HAP-1 (cell line): Measurements from ENCODE around the gene ZYG11A.
"Not testable (repeated sequence)": the region's sequence is repeated elsewhere in the genome, so short reads cannot be mapped to it uniquely, and the experiment has no call there.

Experiments used
- DNase-seq, 2 experiments: peaks; one replicate each; pipeline ENCODE4 v3.0.0-alpha.2; 2016 to 2020; ENCODE audit warnings: low spot score in 2 of 2
- H3K27me3 ChIP-seq: fragments of 250-450 bp; sonication (Bioruptor Pico); 2 replicates; pipeline ENCODE4 v1.5.1; 2020; ENCODE audit warnings: low read depth, mild to moderate bottlenecking, moderate library complexity
- H3K36me3 ChIP-seq: fragments of 250-450 bp; sonication (Bioruptor Pico); replicated peaks from 2 replicates; pipeline ENCODE4 v1.5.1; 2020; ENCODE audit warnings: mild to moderate bottlenecking
- H3K4me1 ChIP-seq: fragments of 250-450 bp; sonication (Bioruptor Pico); 2 replicates; pipeline ENCODE4 v1.5.1; 2020; ENCODE audit warnings: mild to moderate bottlenecking
- H3K4me3 ChIP-seq: fragments of 250-450 bp; sonication (Bioruptor Pico); 2 replicates; pipeline ENCODE4 v1.5.1; 2020; ENCODE audit warnings: mild to moderate bottlenecking, moderate library complexity
- H3K9me3 ChIP-seq: fragments of 250-450 bp; sonication (Bioruptor Pico); 2 replicates; pipeline ENCODE4 v1.5.1; 2020; ENCODE audit warnings: mild to moderate bottlenecking, moderate library complexity
- in situ Hi-C: fragments of 300-500 bp; cut with MboI; formaldehyde crosslinking; loops from 3 replicates; pipeline ENCODE4 v1.14.3; 2020; ENCODE audit warnings: low sequenced_read_pairs, inconsistent platforms, mixed read lengths

The ZYG11A gene

DNA sequence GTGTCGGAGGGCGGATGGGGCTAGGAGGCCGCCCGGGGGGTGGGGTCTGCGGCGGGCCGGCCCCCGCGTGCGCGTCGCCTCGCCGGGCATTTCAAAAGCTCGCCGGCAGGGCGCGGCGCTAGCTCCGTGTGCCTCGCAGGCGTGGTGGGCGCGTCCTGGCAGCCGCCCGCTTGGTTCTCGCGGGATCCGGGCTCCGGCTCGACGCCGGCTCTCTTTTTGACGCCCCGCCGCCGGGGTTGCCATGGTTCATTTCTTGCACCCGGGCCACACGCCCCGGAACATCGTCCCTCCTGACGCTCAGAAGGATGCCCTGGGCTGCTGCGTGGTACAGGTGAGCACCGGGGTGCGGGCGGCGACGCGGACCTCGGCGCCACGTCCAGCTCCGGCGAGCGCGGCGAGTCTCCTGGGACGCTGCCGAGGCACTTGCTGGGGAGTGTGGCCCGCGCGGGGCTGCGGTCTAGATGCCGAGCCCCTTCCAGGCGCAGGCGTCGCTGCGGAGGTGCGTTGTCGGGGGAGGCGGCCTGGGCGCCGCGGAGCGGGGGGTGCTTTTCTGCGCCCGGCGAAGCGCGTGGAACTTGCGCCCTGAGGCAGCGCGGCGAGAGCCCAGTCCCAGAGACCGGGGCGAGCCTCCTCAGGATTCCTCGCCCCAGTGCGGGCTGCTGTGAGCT, at the start of gene ZYG11A:
Gene ZYG11A, plus strand, starts transcription at position 118 of the 668 bp plus-strand sequence. Its CDS starts 124 bp downstream, at position 242.
- peak; percentile 78 to 88 for DNase-seq
- no peaks in the 10 kb centered on the region for H3K36me3 ChIP-seq
- peaks cover 10% of the 10 kb centered on the region for H3K27me3 ChIP-seq
- H3K4me1 ChIP-seq: peaks cover 13% of the 10 kb centered on the region
- H3K4me3 ChIP-seq: peak within 1 kb of the TSS; percentile 38
- in situ Hi-C loops: no loop called here
- H3K9me3 ChIP-seq: no peaks in the 10 kb centered on the region

DNA sequence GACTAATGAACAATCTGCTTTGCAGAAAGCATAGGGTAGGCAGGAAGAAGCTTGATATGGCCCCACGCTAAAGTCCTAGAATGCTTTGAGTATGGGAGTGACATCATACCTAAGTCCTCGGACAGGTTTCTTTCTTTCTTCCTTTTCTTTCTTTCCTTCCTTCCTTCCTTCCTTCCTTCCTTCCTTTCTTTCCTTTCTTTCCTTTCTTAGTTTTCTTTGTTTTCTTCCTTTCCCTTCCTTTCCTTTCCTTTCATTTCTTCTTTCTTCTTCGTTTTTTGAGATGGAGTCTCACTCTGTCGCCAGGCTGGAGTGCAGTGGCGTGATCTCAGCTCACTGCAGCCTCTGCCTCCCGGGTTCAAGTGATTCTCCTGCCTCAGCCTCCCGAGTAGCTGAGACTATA, 48.8 kb upstream of the ZYG11A start:
- DNase-seq, H3K4me1 ChIP-seq, in situ Hi-C loops, H3K36me3 ChIP-seq, H3K9me3 ChIP-seq, H3K4me3 ChIP-seq, H3K27me3 ChIP-seq: not testable (repeated sequence)

DNA sequence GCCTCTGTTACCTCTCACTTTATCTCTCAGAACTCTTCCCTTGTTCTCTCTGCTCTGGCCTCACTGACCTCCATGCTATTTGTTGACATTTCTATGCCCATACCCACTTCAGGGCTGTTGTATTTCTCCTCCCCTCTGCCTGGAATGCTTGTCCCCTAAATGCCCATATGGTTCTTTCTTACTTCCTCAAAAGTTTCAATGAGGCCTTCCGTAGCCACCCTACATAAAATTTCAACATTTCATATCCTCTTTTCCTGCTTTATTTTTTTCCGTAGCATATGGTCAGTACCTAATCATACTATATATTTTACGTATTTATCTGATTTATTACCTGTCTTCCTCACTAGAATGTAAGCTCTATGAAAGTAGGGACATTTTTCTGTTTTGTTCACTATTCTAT, 47.1 kb upstream of the ZYG11A start:
- peaks cover 5% of the 10 kb centered on the region for H3K36me3 ChIP-seq
- H3K9me3 ChIP-seq: no peaks in the 10 kb centered on the region
- in situ Hi-C loops: no loop called here
- no peaks in the 10 kb centered on the region for H3K4me1 ChIP-seq
- no peaks in the 10 kb centered on the region for H3K27me3 ChIP-seq
- H3K4me3 ChIP-seq: no peak overlapping the region
- no peak for DNase-seq

DNA sequence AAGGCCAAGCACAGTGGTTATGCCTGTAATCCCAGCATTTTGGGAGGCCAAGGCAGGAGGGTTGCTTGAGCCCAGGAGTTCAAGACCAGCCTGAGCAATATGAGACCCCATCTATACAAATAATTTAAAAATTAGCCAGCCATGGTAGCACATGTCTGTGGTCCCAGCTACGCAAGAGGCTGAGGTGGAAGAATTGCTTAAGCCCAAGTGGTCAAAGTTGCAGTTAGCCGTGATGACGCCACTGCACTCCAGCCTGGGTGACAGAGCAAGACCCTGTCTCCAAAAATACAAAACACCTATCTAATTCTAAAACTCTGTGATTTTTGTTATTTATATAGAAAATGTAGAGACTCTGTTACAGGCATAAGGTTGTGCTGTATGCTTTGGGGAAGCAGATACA, 44.2 kb upstream of the ZYG11A start:
- H3K4me3 ChIP-seq: no peak overlapping the region
- in situ Hi-C loops: no loop called here

DNA sequence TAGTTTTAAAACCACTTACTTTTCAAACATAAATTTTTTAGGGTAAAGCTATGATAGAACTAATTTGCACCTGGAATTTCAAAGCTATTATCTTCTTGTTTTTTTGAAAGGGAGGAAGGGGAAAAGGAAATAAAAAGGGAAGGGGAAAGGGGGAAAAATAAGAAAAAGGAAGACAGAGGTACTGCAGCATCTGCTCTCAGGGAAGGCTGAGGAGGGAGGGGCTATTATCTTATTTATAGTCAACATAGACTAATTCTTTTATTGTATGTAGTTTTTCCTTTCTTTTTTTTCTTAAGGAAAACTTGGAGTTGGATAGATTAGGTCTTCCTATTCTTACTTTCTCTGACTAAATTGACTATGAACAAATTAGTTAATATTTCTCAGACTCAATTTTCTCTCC, 41.5 kb upstream of the ZYG11A start:
- in situ Hi-C loops: no loop called here
- Histone ChIP-seq H3K4me1 (no peaks in the 10 kb centered on the region), H3K4me3 (no peak overlapping the region), H3K36me3 (peaks cover 5% of the 10 kb centered on the region), H3K27me3 (no peaks in the 10 kb centered on the region), H3K9me3 (no peaks in the 10 kb centered on the region)
- no peak for DNase-seq

More for the DNA sequence above, 44.2 kb upstream of the ZYG11A start:
- H3K36me3 ChIP-seq: peaks cover 5% of the 10 kb centered on the region
- no peak for DNase-seq
- H3K27me3 ChIP-seq: no peaks in the 10 kb centered on the region
- H3K9me3 ChIP-seq: no peaks in the 10 kb centered on the region
- H3K4me1 ChIP-seq: no peaks in the 10 kb centered on the region

DNA sequence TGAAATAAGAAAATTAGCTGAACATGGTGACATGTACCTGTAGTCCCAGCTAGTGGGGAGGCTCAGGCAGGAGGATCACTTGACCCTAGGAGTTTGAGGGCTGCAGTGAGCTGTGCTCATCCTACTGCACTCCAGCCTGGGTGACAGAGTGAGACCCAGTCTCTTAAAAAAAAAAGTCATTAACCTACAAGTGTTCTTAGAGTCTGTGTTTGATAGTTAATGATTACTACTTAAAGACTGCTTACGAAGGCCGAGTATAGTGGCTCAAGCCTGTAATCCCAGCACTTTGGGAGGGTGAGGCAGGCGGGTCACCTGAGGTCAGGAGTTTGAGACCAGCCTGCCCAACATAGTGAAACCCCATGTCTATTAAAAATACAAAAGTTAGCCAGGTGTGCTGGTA, 38.5 kb upstream of the ZYG11A start:
- in situ Hi-C loops, H3K27me3 ChIP-seq, DNase-seq, H3K36me3 ChIP-seq, H3K4me1 ChIP-seq, H3K9me3 ChIP-seq, H3K4me3 ChIP-seq: not testable (repeated sequence)

DNA sequence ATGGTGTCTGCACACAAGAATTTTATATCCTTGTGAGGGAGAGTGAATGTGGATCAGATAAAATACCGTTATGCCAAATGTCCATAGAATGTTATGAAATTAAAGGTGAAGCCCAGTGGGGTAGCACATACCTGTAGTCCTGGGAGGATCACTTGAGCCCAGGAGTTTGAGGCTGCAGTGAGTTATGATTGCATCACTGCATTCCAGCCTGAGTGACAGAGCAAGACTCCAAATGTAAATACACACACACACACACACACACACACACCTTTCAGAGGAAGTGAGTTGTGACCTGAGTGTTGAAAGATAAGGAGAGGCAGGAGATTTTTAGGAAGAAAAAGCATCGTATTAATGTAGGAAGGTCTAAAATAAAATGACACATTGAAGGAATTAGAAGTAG, 28.1 kb upstream of the ZYG11A start:
- H3K27me3 ChIP-seq: no peaks in the 10 kb centered on the region
- in situ Hi-C loops: no loop called here
- DNase-seq: no peak

DNA sequence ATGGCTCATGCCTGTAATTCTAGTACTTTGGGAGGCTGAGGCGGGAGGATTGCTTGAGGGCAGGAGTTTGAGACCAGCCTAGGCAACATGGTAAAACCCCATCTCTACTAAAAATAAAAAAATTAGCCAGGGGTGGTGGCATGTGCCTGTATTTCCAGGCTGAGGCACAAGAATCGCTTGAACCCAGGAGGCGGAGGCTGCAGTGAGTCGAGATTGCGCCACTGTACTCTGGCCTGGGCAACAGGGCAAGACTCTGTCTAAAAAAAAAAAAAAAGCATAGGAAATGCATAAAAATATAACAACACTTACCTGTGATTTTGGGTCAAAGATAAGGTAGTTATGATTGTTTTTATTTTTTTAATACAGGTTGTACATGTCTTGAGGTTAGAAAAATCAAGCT, 21.7 kb upstream of the ZYG11A start:
- DNase-seq, H3K9me3 ChIP-seq, H3K4me3 ChIP-seq, H3K4me1 ChIP-seq, in situ Hi-C loops, H3K27me3 ChIP-seq: not testable (repeated sequence)
- peaks cover 13% of the 10 kb centered on the region; the same call in 1 of the 2 replicates for H3K36me3 ChIP-seq

More for the DNA sequence above, 28.1 kb upstream of the ZYG11A start:
- no peaks in the 10 kb centered on the region for H3K9me3 ChIP-seq
- peaks cover 16% of the 10 kb centered on the region; the same call in 1 of the 2 replicates for H3K36me3 ChIP-seq
- H3K4me1 ChIP-seq: no peaks in the 10 kb centered on the region
- no peak overlapping the region for H3K4me3 ChIP-seq

DNA sequence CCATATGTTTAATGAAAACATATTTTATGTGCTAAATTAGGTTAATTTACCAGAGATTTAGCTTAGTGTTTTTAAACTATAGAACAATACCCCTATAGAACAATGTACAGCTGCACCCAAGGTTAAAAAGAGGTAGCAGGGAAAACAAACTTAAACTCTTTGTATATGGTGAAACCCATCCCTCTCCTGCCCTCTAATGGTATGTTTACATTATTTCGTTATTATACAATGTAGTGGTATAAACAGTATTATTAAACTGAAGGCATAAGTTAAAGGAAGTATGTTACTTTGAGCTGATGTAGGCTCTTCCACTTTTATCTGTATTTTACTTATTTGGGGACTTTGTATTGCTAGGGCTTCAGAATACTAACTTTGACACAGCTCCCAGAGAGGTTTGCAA, 16.7 kb upstream of the ZYG11A start:
- H3K4me3 ChIP-seq: no peak overlapping the region
- H3K36me3 ChIP-seq: 0 out of 2 replicates have a peak, but pooled peaks cover 3% of the 10 kb centered on the region
- in situ Hi-C loops: no loop called here
- no peaks in the 10 kb centered on the region for H3K9me3 ChIP-seq
- DNase-seq: no peak
- no peaks in the 10 kb centered on the region for H3K4me1 ChIP-seq
- no peaks in the 10 kb centered on the region for H3K27me3 ChIP-seq

DNA sequence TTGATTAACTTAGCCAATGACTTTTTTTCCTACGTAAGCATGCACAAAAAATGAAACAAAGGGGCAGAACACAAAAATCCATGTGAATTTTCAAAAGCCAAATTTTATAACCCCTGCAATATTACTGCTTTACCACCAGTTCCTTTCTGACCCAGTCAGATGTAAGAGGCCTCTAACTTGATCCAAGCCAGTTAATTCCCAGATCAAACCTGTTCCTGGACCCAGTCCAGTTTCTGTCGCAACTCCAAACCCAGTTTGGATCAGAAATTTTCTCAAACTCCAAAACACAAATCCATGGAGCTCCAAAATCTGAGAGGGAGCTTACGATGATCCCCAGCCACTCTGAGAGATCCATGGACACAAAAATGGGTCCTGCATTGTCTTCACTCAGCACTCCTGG, 7.8 kb upstream of the ZYG11A start:
- H3K36me3 ChIP-seq: no peaks in the 10 kb centered on the region
- H3K4me1 ChIP-seq: peaks cover 8% of the 10 kb centered on the region
- H3K27me3 ChIP-seq: peaks cover 16% of the 10 kb centered on the region
- no peak for DNase-seq
- in situ Hi-C loops: no loop called here
- no peak overlapping the region for H3K4me3 ChIP-seq
- no peaks in the 10 kb centered on the region for H3K9me3 ChIP-seq

DNA sequence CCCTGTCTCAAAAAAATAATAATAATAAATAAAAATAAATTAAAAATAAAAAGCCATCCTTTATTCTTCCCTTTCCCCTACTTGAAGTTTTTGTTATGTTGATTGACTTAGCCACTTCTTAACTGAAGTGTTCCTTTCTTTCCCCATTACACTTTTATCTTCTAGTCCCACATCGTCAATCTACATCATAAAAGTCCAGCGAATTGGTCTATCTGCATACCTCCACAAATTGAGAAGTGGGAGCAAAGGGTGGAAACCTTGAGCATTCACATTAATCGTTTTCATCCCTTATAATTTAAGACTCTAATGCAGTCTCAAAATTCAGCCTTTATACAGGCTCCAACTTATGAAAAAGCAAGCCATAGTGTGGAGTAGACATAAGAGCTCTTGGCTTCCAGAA, 6.5 kb upstream of the ZYG11A start:
- Histone ChIP-seq H3K4me1 (peaks cover 8% of the 10 kb centered on the region), H3K36me3 (no peaks in the 10 kb centered on the region), H3K9me3 (no peaks in the 10 kb centered on the region), H3K4me3 (no peak overlapping the region), H3K27me3 (peaks cover 16% of the 10 kb centered on the region)
- peak; percentile 26 to 92 for DNase-seq
- in situ Hi-C loops: no loop called here

DNA sequence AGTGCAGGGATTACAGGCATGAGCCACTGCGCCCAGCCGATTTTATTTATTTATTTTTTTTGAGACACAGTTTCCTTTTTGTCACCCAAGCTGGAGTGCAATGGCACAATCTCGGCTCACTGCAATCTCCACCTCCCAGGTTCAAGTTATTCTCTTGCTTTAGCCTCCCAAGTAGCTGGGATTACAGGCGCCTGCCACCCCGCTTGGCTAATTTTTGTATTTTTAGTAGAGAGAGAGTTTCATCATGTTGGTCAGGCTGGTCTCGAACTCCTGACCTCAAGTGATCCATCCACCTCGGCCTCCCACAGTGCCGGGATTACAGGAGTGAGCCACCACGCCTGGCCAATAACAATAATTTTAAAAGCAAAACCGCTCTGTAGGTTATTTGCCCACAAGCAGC, 3.4 kb upstream of the ZYG11A start:
- DNase-seq, H3K4me3 ChIP-seq, H3K9me3 ChIP-seq, H3K36me3 ChIP-seq, in situ Hi-C loops: not testable (repeated sequence)
- Histone ChIP-seq H3K4me1 (peaks cover 21% of the 10 kb centered on the region), H3K27me3 (peaks cover 21% of the 10 kb centered on the region)

DNA sequence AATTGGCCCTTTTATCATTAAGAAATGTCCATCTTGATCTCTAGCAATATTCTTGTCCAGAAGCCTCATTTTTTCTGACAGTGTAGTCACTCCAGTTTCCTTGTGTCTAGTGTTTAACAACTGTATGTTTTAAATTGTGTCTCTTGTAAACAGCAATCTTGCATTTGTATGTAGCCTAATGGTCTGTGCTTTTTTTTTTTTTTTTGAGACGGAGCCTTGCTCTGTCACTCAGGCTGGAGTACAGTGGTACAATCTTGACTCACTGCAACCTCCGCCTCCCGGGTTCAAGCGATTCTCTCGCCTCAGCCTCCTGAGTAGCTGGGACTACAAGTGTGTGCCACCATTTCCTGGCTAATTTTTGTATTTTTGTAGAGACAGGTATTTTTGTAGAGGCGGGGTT, 2.6 kb downstream of the ZYG11A start:
- DNase-seq, H3K4me3 ChIP-seq, H3K9me3 ChIP-seq, H3K27me3 ChIP-seq, H3K36me3 ChIP-seq, in situ Hi-C loops: not testable (repeated sequence)
- H3K4me1 ChIP-seq: peaks cover 13% of the 10 kb centered on the region

DNA sequence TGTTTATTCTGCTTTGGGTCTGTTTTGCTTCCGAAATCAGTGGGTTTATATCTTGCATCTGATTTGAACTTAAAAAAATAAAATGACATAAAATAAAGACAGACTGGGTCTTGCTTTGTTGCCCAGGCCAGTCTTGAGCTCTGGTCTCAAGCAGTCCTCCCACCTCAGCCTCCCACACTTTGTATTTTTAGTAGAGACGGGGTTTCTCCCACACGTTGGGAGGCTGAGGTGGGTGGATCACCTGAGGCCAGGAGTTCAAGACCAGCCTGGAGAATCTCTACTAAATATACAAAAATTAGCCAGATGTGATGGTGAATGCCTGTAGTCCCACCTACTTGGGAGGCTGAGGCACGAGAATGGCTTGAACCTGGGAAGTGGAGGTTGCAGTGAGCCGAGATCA, 5.9 kb downstream of the ZYG11A start:
- H3K9me3 ChIP-seq: no peaks in the 10 kb centered on the region
- no peaks in the 10 kb centered on the region for H3K36me3 ChIP-seq
- no peaks in the 10 kb centered on the region for H3K4me1 ChIP-seq
- DNase-seq: no peak
- no peak overlapping the region for H3K4me3 ChIP-seq
- H3K27me3 ChIP-seq: no peaks in the 10 kb centered on the region; the same call in 1 of the 2 replicates
- in situ Hi-C loops: no loop called here

DNA sequence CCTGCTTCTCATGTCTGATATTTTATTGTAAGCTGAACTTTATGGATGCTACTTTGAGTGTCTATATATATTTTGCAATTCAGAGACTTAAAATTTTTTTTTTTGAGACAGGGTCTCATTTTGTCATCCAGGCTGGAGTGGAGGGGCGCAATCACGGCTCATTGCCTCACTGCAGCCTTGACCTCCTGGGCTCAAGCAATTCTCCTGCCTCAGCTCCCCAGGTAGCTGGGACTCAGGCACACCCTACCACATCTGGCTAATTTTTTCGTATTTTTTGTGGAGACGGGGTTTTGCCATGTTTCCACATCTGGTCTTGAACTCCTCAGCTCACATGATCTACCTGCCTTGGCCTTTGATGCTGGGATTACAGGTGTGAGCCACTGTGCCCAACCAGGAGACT, 8.4 kb downstream of the ZYG11A start:
- no peak for DNase-seq
- in situ Hi-C loops: no loop called here
- Histone ChIP-seq H3K27me3 (no peaks in the 10 kb centered on the region), H3K36me3 (no peaks in the 10 kb centered on the region), H3K9me3 (no peaks in the 10 kb centered on the region), H3K4me1 (no peaks in the 10 kb centered on the region), H3K4me3 (no peak overlapping the region)
